Liver (tissue), 3 donors: ENCODE measurements around the gene ZNF276.

Experiments used
- EGR1 ChIP-seq, 2 donors: IDR thresholded peaks; 2 replicates each; pipeline ENCODE4 v1.6.1; 2016 to 2018; ENCODE audit warnings: antibody characterized with exemption in 2 of 2, low read depth in 2 of 2
- FOXA2 ChIP-seq: IDR thresholded peaks from 2 replicates; pipeline ENCODE4 v1.6.1; 2016; ENCODE audit warnings: antibody characterized with exemption
- HNF4A ChIP-seq, 2 donors: conservative IDR thresholded peaks; 2 replicates each; pipeline ENCODE4 v1.6.1; 2016; ENCODE audit warnings: antibody characterized with exemption in 2 of 2, mild to moderate bottlenecking in 2 of 2
- JUND ChIP-seq, 2 donors: IDR thresholded peaks; 2 replicates each; pipeline ENCODE4 v1.6.1; 2016; ENCODE audit warnings: antibody characterized with exemption in 2 of 2
- NR2F2 ChIP-seq: IDR thresholded peaks from 2 replicates; pipeline ENCODE4 v1.6.1; 2016; ENCODE audit warnings: antibody characterized with exemption
- RAD21 ChIP-seq, 2 donors: IDR thresholded peaks; 2 replicates each; pipeline ENCODE4 v1.6.1; 2016; ENCODE audit warnings: antibody characterized with exemption in 2 of 2, mild to moderate bottlenecking in 2 of 2
- SP1 ChIP-seq: IDR thresholded peaks from 2 replicates; pipeline ENCODE4 v1.6.1; 2018; ENCODE audit warnings: antibody characterized with exemption, mild to moderate bottlenecking
- TAF1 ChIP-seq: conservative IDR thresholded peaks from 2 replicates; pipeline ENCODE4 v1.6.1; 2016; ENCODE audit warnings: antibody characterized with exemption, mild to moderate bottlenecking
- YY1 ChIP-seq: IDR thresholded peaks from 2 replicates; pipeline ENCODE4 v1.6.1; 2016; ENCODE audit warnings: antibody characterized with exemption, mild to moderate bottlenecking
- TF ChIP-seq, protein P1 (sequence below): fragments of 150-350 bp; IDR thresholded peaks from 2 replicates; pipeline ENCODE4 v1.5.1; 2017; ENCODE audit warnings: improper control_type of control experiment, low read depth, low read length; ENCODE audit not compliant: missing input control
- TF ChIP-seq, protein P2 (sequence below): IDR thresholded peaks from 2 replicates; pipeline ENCODE4 v1.6.1; 2016; ENCODE audit warnings: antibody characterized with exemption
- TF ChIP-seq, protein P3 (sequence below): IDR thresholded peaks from 2 replicates; pipeline ENCODE4 v1.6.1; 2016; ENCODE audit warnings: antibody characterized with exemption
- TF ChIP-seq, protein P4 (sequence below): IDR thresholded peaks from 2 replicates; pipeline ENCODE4 v1.6.1; 2016; ENCODE audit warnings: antibody characterized with exemption, mild to moderate bottlenecking
- TF ChIP-seq, protein P5 (sequence below): IDR thresholded peaks from 2 replicates; pipeline ENCODE4 v1.6.1; 2016; ENCODE audit warnings: antibody characterized with exemption
- donor health status: healthy.
- donor health status: healthy.

DNA sequence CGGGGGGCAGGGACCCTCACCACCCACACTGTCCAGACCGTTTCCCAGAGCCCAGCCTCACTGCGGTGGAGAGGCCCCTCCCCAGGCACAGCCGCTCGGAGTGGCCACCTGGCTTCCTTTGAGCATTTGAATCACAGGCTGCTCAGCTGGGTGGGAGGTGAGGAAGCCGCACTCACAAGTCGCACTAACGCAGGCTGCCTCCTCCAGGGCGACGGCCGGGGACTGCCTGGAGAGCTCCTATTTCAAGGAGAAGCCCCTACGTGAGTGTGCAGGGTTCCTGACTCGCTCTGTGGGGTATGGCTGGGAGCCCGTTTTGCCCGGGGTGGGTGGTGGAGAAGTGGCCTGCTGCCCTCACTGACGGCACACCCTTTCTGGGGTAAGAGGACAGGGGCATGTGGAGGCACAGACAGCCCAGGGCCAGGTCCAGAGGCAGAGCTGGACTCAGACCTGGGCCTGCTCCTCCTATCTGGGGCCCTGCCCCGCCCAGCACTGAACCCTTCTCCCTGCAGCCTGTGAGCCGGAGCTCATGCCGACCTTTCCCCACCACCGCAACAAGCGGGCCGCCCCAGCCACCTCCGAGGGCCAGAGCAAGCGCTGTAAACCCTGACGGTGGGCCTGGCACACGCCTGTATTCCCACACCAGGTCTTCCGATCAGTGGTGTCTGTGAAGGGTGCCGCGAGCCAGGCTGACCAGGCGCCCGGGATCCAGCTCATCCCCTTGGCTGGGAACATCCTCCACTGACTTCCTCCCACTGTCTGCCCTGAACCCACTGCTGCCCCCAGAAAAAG is 26.1 kb upstream of the ZNF276 start:
- TF ChIP-seq, protein P1, sequence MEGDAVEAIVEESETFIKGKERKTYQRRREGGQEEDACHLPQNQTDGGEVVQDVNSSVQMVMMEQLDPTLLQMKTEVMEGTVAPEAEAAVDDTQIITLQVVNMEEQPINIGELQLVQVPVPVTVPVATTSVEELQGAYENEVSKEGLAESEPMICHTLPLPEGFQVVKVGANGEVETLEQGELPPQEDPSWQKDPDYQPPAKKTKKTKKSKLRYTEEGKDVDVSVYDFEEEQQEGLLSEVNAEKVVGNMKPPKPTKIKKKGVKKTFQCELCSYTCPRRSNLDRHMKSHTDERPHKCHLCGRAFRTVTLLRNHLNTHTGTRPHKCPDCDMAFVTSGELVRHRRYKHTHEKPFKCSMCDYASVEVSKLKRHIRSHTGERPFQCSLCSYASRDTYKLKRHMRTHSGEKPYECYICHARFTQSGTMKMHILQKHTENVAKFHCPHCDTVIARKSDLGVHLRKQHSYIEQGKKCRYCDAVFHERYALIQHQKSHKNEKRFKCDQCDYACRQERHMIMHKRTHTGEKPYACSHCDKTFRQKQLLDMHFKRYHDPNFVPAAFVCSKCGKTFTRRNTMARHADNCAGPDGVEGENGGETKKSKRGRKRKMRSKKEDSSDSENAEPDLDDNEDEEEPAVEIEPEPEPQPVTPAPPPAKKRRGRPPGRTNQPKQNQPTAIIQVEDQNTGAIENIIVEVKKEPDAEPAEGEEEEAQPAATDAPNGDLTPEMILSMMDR, result no peak
- TF ChIP-seq, protein P2, sequence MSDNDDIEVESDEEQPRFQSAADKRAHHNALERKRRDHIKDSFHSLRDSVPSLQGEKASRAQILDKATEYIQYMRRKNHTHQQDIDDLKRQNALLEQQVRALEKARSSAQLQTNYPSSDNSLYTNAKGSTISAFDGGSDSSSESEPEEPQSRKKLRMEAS, result no peak
- TF ChIP-seq, protein P3, sequence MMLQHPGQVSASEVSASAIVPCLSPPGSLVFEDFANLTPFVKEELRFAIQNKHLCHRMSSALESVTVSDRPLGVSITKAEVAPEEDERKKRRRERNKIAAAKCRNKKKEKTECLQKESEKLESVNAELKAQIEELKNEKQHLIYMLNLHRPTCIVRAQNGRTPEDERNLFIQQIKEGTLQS, result no peak
- TF ChIP-seq RAD21 (IDR thresholded peaks at IDR 0.05) (no peak), YY1 (no peak), SP1 (no peak), TAF1 (no peak), JUND (IDR thresholded peaks at IDR 0.05) (no peak), EGR1 (IDR thresholded peaks at IDR 0.05; ENCODE audit: low read depth in 2 of 2) (no peak), HNF4A (conservative IDR thresholded peaks at IDR 0.05) (no peak), FOXA2 (no peak), NR2F2 (no peak)
- TF ChIP-seq, protein P4, sequence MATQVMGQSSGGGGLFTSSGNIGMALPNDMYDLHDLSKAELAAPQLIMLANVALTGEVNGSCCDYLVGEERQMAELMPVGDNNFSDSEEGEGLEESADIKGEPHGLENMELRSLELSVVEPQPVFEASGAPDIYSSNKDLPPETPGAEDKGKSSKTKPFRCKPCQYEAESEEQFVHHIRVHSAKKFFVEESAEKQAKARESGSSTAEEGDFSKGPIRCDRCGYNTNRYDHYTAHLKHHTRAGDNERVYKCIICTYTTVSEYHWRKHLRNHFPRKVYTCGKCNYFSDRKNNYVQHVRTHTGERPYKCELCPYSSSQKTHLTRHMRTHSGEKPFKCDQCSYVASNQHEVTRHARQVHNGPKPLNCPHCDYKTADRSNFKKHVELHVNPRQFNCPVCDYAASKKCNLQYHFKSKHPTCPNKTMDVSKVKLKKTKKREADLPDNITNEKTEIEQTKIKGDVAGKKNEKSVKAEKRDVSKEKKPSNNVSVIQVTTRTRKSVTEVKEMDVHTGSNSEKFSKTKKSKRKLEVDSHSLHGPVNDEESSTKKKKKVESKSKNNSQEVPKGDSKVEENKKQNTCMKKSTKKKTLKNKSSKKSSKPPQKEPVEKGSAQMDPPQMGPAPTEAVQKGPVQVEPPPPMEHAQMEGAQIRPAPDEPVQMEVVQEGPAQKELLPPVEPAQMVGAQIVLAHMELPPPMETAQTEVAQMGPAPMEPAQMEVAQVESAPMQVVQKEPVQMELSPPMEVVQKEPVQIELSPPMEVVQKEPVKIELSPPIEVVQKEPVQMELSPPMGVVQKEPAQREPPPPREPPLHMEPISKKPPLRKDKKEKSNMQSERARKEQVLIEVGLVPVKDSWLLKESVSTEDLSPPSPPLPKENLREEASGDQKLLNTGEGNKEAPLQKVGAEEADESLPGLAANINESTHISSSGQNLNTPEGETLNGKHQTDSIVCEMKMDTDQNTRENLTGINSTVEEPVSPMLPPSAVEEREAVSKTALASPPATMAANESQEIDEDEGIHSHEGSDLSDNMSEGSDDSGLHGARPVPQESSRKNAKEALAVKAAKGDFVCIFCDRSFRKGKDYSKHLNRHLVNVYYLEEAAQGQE, result no peak
- TF ChIP-seq, protein P5, sequence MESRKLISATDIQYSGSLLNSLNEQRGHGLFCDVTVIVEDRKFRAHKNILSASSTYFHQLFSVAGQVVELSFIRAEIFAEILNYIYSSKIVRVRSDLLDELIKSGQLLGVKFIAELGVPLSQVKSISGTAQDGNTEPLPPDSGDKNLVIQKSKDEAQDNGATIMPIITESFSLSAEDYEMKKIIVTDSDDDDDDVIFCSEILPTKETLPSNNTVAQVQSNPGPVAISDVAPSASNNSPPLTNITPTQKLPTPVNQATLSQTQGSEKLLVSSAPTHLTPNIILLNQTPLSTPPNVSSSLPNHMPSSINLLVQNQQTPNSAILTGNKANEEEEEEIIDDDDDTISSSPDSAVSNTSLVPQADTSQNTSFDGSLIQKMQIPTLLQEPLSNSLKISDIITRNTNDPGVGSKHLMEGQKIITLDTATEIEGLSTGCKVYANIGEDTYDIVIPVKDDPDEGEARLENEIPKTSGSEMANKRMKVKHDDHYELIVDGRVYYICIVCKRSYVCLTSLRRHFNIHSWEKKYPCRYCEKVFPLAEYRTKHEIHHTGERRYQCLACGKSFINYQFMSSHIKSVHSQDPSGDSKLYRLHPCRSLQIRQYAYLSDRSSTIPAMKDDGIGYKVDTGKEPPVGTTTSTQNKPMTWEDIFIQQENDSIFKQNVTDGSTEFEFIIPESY, result no peak
